Cardiac fibroblast (primary cell): ENCODE measurements around the gene LRP6.
A peak's percentile ranks its signal among the peaks of the same experiment; 100 is the strongest.

Experiments used
- DNase-seq, 2 donors: peaks; one replicate each; pipeline versions ENCODE4 v3.0.0 to v3.0.0-alpha.2; 2010; ENCODE audit warnings: low read depth in 2 of 2
- H3K4me3 ChIP-seq, 2 donors: replicated peaks in 1 of 2; 1 replicate in 1 of 2; 2 replicates in 1 of 2; pipeline ENCODE4 v1.5.1; 2011; ENCODE audit warnings: low read depth in 2 of 2, low read length in 2 of 2, mild to moderate bottlenecking in 2 of 2, moderate library complexity in 1 of 2
- CTCF ChIP-seq: IDR thresholded peaks from one replicate; pipeline ENCODE4 v1.5.1; 2011; ENCODE audit warnings: low read depth, mild to moderate bottlenecking, low read length, inconsistent platforms

Gene LRP6

GRCh38 chr12:12247584-12247983 lies 19.3 kb downstream of the LRP6 start:
- H3K4me3 ChIP-seq = no peak overlapping the region
- TF ChIP-seq CTCF = no peak
- no peak for DNase-seq

GRCh38 chr12:12244341-12244740 lies 22.5 kb downstream of the LRP6 start:
- TF ChIP-seq CTCF = no peak
- DNase-seq = no peak
- no peak overlapping the region for H3K4me3 ChIP-seq

GRCh38 chr12:12240662-12241340 lies 26.0 kb downstream of the LRP6 start:
- DNase-seq = peak; percentile 44 to 53
- no peak for TF ChIP-seq CTCF
- no peak overlapping the region for H3K4me3 ChIP-seq

- no peak for TF ChIP-seq CTCF
- no peak overlapping the region for H3K4me3 ChIP-seq
- no peak for DNase-seq
Observed at GRCh38 chr12:12239127-12239526, 27.7 kb downstream of the LRP6 start.

GRCh38 chr12:12238605-12239004 lies 28.2 kb downstream of the LRP6 start:
- DNase-seq = no peak
- H3K4me3 ChIP-seq = no peak overlapping the region
- TF ChIP-seq CTCF = no peak

GRCh38 chr12:12236896-12237295 lies 29.9 kb downstream of the LRP6 start:
- no peak for TF ChIP-seq CTCF
- DNase-seq = no peak
- H3K4me3 ChIP-seq = no peak overlapping the region

- H3K4me3 ChIP-seq = no peak overlapping the region
- DNase-seq = no peak
- TF ChIP-seq CTCF = no peak
Observed at GRCh38 chr12:12230275-12230674, 36.6 kb downstream of the LRP6 start.
